SK-N-SH treated with all-trans-retinoic acid at 6 μM for 48 hours (cell line): ENCODE measurements around the gene HP1BP3.

Experiments used
- ESRRG ChIP-seq: fragments of 250-450 bp; sonication (Bioruptor Pico); IDR thresholded peaks from 2 replicates; pipeline ENCODE4 v1.6.1; 2021; ENCODE audit warnings: mild to moderate bottlenecking
- SNAI2 ChIP-seq: fragments of 250-450 bp; sonication (Bioruptor Pico); IDR thresholded peaks from 2 replicates; pipeline ENCODE4 v1.5.0; 2020; ENCODE audit warnings: mild to moderate bottlenecking, moderate library complexity
- ZNF70 ChIP-seq: fragments of 450-650 bp; formaldehyde crosslinking; IDR thresholded peaks from 2 replicates; pipeline ENCODE4 v1.5.0; 2020; ENCODE audit warnings: mild to moderate bottlenecking, moderate library complexity

- TF ChIP-seq ZNF70, result no peak
- no peak for TF ChIP-seq SNAI2 (CRISPR knock-in tag)
- TF ChIP-seq ESRRG, result no peak
Measured at GRCh38 chr1:20702416-20702815, 84.7 kb downstream of the HP1BP3 start.
